GM21825 (cell line): ENCODE data around the gene PI4K2A.
A peak's percentile ranks its signal among the peaks of the same experiment; 100 is the strongest.
"Not testable (repeated sequence)": the region's sequence is repeated elsewhere in the genome, so short reads cannot be mapped to it uniquely, and the experiment has no call there.

Experiments
- ATAC-seq: cut with Tn5 transposase; IDR thresholded peaks from one replicate; pipeline ENCODE4 v1.9.1; 2021; ENCODE audit warnings: mild to moderate bottlenecking, moderate library complexity; ENCODE audit not compliant: unreplicated experiment

Gene PI4K2A

GRCh38 chr10:97631098-97631497, 9.4 kb upstream of the PI4K2A start:
- no peak for ATAC-seq

DNA sequence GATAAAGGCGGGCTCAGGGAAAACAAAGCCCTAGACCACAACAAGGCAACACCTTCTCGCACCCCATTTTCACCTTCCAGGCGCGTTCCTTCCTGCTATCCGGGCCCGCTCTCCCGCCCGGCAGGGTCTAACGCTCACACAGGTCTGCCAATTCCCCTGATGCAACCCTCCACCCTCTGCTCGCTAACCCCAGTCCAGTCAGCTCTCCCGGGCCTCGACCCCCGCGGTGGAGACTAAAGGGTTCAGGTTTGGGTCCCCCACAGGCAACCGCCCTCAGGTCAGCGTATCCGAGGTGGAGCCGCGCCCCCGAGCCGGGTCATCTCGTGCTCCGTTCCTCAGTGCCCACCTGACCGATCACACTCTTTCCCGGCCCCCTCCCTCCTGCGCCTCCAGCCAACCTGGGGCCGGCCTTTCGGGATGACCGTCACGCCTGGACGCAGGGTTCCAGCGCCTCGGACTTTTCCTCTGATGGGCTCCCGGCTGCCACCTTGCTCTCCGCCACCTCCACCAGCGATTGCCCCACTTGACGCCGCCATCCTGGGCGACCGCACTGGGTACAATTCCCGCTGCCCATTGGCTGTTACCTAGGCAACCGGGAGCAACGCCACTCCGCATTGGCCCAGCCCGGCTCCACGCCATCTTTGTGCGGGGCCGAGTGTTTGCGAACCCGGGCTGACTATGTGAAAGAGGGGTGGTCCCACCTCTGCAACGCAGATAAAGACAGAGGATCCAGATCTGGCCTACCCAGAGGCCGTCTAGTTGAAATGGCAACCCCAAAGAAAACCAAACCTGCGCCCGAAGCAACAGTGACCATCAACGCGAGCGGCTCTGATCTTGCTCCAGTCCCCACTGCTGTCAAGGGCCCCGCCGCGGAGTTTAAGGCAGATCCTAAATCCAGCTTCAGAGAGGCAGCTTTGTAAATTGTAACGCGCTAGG, 7.3 kb upstream of the PI4K2A start, which contains the start of gene MORN4:
Gene MORN4 (minus strand): TSS at position 552 of the 936 bp plus-strand sequence. CDS start 13,847 bp downstream, outside the sequence.
- ATAC-seq, result peak; percentile 96

- no peak for ATAC-seq
Observed at GRCh38 chr10:97633921-97634320, 6.5 kb upstream of the PI4K2A start.

DNA sequence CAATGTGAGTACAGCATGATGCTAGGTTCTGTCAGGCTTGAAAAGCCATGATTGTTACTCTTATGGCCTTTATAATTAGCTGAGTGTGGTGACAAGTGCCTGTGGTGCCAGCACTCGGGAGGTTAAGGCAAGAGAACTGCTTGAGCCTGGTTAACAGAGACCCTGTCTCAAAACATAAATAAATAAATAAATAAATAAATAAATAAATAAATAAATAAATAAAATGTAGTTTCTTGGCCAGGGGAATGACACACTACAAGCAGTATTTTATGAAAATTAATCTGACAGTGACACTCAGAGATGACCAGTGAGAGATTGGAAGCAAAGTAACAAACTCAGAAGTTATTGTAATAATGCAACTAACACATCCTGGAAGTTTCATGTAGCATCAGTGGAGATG, 4.9 kb upstream of the PI4K2A start:
- no peak for ATAC-seq

GRCh38 chr10:97639090-97639489, 1.4 kb upstream of the PI4K2A start:
- not testable (repeated sequence) for ATAC-seq

GRCh38 chr10:97640868-97641811, 669 bp downstream of the PI4K2A start:
- peak; percentile 17 for ATAC-seq

DNA sequence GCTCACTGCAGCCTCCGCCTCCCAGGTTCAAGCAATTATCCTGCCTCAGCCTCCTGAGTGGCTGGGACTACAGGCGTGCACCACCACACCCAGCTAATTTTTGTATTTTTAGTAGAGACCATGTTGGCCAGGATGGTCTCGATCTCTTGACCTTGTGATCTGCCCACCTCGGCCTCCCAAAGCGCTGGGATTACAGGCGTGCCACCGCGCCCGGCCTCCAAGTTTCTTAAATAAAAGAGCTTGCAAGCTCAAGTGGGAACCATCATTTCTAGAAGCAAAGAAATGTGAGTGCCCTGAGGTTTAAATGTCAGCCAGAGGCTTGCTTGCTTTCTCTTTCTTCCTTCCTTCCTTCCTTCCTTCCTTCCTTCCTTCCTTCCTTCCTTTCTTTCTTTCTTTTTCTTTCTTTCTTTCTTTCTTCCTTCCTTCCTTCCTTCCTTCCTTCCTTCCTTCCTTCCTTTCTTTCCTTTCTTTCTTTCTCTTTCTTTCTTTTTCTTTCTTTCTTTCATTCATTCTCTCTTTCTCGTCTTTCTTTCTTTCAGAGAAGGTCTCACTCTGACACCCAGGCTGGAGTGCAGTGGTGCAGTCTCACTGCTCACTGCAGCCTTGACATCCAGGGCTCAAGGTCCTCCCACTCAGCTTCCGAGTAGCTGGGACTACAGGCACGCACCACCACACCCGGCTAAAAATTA, 2.1 kb downstream of the PI4K2A start:
- not testable (repeated sequence) for ATAC-seq

- no peak for ATAC-seq
Observed at GRCh38 chr10:97643441-97643985, 3.0 kb downstream of the PI4K2A start.

DNA sequence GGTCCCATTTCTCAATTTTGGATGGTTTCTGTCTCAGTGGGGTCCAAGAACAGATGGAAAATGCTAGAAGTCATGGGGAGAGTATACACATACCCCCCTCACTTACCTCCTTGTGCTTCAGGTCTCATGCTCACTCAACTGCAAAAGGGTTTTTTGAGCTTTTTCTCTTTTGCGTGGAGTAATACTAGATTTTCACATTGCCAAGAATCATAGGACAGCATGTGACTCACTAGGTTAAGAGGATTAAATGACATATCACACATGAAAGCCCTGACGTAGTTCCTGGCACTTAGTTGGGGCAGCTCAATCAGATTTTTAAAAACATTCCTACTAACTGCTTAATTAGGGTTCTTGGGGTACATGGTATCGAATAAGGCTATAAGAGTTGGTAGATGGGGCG, 4.5 kb downstream of the PI4K2A start:
- ATAC-seq, result no peak

DNA sequence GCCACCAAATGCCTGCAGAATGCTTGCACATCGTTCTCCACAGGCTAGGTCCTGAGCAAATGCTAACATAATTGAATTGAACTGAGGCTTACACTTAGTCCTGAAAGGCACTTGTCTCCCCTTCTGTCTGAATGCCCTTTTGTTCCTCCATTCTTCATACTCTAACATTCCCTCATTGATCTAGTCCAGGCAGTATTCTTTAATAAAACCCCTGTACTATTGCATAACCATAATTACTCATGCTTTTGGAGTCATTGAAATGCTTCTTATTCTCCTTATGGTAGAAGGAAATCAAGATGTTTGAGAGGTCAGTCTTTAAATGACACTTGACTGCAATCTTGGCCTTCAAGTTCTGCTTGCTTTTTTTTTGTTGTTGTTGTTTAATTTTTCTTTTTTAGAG, 7.1 kb downstream of the PI4K2A start:
- no peak for ATAC-seq

DNA sequence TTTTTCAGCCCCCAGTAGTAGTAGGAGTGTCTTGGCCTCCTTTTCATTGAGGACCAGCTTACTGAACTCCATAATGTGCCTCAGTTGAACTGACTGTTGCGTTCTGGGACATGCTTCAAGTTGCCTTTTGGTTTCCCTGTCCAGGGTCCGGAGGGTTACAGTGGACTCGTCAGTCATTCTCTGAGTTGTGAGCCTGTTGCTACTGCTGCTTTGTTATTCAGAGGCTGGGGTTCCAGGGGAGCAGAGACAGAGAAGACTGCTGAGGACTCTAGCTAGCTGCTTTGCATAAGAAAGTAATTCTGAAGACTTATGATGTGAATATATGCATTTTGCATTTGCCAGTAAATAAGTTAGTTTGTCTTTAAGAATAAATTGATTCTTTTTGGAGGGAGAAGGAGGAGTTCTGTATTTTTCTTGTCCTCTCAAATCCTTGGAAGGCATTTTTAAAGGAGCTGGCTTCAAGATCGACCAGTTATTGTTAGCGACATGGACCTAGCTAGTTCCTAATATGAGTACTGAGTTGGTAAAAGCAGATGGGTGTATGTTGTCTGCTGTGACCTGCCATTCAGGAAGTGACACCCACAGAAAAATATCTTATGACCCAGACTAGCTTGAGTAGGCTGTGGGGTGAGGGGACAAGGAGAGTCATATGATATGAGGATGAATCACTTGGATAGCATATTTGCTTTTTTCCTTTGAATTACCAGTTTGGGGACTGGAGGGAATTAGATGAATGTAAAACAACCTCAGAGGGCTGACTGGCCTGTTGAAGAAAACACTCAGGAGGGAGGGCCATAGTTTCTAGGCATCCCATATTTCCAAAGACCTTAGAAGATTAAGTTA, 8.3 kb downstream of the PI4K2A start:
- peak; percentile 86 for ATAC-seq

DNA sequence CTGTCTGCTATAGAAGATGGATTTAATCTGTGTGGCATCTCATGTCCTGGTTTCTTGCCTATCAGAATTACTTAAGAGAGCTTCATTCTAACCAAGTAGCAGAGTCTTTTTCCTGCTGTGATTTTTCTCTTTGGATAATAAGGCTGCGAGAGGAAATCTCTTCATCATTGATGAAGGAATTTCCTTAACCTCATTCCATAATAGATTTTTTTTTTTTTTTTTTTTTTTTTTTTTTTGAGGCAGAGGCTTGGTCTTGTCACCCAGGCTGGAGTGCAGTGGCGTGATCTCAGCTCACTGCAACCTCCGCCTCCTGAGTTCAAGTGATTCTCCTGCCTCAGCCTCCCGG, 8.9 kb downstream of the PI4K2A start:
- not testable (repeated sequence) for ATAC-seq

DNA sequence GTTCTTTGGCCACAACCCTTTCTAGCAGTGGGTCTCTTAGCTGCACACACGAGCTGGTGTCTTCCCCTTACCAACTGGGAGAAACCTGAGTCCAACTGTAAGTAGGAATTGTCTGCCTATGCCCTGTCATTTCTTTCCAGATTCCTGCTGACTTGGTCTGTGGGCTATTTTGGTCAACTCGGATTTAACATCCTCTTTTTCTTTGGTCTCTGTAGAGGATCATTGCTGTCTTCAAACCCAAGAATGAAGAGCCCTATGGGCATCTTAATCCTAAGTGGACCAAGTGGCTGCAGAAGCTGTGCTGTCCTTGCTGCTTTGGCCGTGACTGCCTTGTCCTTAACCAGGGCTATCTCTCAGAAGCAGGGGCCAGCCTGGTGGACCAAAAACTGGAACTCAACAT, 10.3 kb downstream of the PI4K2A start:
- no peak for ATAC-seq

DNA sequence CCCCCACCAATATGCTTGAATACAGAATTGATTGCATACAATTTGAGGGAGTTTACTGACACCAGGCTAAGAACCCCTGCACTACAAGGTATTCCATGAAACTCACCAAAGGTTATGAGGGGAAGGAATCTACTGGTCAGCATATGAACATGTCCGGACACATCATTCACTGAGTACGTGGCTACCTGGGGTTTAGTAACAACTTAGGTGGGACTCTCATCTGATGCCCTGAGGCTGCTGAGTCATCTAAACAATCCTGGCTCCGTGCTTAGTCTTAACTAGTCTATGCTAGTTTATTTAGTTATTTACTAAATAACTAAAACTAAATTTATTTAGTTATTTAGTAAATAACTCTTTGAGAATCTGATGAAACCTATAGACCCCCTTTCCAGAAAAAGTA, 11.3 kb downstream of the PI4K2A start:
- ATAC-seq, result no peak

DNA sequence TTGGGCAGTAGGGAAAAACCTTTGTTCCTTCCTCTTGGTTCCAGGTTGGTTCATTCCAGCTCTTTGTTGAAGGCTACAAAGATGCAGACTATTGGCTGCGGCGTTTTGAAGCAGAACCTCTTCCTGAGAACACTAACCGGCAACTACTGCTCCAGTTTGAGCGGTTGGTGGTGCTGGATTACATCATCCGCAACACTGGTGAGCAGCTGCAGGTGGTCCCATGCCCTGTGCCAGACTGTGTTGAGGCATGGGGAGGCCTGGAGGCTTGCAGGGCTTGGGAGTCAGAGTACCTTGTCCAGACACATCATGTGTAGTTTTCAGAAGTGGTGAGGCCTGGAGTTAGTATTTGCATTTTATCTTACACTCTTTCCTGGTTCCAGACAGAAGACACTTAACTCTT, 16.3 kb downstream of the PI4K2A start:
- ATAC-seq, result no peak

DNA sequence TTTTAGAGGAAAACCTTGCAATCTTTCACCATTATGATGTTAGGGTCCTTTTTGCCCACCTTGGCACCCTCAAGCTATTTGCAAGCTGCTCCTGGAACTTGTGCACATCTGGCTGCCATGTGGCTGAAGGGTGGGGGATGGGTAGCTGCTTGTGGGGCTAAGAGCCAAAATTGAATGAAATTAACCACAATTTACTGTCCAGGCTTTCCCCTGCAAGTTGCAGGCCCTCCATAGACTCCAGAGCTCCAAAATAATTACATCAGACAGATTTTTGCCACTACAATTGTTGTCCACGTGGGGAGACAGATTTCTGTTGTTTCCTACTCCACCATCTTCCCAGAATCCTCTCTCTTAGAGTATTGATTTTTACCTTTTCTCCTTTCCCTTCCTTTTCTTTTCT, 19.1 kb downstream of the PI4K2A start:
- no peak for ATAC-seq

DNA sequence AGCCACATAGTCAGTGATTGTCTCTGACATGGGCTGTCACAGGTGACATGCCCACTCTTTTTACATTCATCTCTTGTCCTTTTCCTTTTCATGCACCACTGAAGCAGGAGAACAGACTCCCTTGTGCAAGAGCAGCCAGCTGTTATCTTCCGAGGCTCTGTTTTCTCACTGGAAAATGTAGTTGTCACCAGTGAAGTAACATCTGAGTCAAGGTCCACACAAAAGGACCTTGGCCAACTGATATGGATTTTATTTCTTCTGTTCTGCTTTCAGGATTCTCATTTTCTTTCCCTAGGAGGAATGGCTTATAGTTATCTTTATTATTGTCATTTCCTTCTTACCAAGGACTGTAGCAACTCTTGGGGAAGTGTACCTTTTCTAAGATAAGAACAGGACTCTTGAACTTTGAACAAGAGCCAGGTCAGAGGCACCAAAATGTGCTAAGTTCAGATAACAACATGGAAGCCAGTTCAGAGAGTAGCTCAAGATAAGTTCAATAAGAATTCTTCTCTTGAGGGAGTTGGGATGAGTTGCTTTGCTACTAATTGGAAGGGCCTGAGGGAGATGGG, 23.9 kb downstream of the PI4K2A start:
- ATAC-seq, result no peak

GRCh38 chr10:97666992-97667391, 26.5 kb downstream of the PI4K2A start:
- no peak for ATAC-seq

- ATAC-seq, result no peak
Observed at GRCh38 chr10:97667463-97667862, 27.0 kb downstream of the PI4K2A start.
